Effector memory CD8-positive, alpha-beta T cell (primary cell): ENCODE measurements around the gene DLK1.

Source experiments
- ATAC-seq: fragments of 150-1000 bp; cut with Tn5 transposase; replicated peaks from 2 replicates; pipeline ENCODE4 v1.10.0; 2021; ENCODE audit warnings: mild to moderate bottlenecking, moderate library complexity
- DNase-seq, 3 experiments: peaks; one replicate each; pipeline ENCODE4 v3.0.0; 2021
- H3K27ac Mint-ChIP-seq, 2 donors: one replicate each; pipeline ENCODE4 v1.8.0; 2022; ENCODE audit warnings: mild to moderate bottlenecking in 2 of 2, mixed read lengths in 2 of 2, moderate library complexity in 2 of 2
- H3K27me3 Mint-ChIP-seq, 2 donors: one replicate each; pipeline ENCODE4 v1.8.0; 2022; ENCODE audit warnings: mixed read lengths in 2 of 2
- H3K36me3 Mint-ChIP-seq: one replicate; pipeline ENCODE4 v1.8.0; 2022; ENCODE audit warnings: mild to moderate bottlenecking, moderate library complexity, mixed read lengths; ENCODE audit not compliant: insufficient read depth
- H3K4me1 Mint-ChIP-seq, 2 donors: one replicate each; pipeline ENCODE4 v1.8.0; 2022; ENCODE audit warnings: low read depth in 2 of 2, mixed read lengths in 2 of 2
- H3K4me3 Mint-ChIP-seq, 2 donors: one replicate each; pipeline ENCODE4 v1.8.0; 2022; ENCODE audit warnings: mild to moderate bottlenecking in 2 of 2, mixed read lengths in 2 of 2, moderate library complexity in 2 of 2
- H3K9me3 Mint-ChIP-seq, 2 donors: one replicate each; pipeline ENCODE4 v1.8.0; 2022; ENCODE audit warnings: mixed read lengths in 2 of 2

Gene DLK1

DNA sequence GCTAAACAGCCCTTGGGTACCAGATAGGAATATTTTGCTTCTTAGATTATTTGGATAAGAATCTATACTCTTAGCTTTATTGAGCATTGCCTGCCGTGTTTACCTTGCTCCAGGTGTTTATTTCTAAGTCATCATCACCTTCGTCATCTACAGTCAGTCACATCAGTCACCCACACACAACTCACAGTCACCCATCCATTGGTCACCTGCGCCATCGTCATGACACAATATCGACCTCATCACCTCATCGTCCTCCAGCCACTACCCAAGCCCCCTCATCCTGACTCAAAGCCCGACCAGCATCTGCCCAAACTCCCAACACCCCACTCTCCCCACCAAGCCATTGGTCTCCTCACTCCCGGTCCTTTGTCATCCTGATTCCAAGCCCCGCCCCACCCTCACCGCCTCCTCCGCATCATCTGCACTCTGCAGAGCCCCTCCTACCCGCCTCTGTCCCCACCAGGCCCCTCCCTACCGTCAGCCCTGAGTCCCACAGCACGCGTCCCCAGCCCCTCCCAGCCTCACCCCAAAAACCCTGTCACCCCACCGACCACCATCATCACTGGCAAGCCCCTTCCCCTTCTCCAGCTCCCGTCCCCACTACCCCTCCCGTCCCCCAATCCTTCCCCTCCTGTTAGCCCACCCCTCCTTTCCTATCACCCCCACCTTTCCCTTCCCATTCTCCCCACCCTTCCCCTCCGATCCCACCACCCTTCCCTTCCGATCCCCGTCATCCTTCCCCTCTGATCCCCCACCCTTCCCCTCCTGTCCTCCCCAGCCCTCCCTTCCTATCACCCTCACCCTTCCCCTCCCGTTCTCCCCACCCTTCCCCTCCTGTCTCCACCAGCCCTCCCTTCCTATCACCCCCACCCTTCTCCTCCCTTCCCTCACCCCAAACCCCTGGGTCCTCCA, 9.8 kb downstream of the DLK1 start:
- Mint-ChIP-seq H3K27ac (no peak overlapping the region), H3K4me1 (no peaks in the 10 kb centered on the region), H3K9me3 (no peaks in the 10 kb centered on the region), H3K36me3 (no peaks in the 10 kb centered on the region), H3K27me3 (peaks cover 10 to 19% of the 10 kb centered on the region in 2 donors), H3K4me3 (no peak overlapping the region)
- DNase-seq (no peak), ATAC-seq (no peak)

DNA sequence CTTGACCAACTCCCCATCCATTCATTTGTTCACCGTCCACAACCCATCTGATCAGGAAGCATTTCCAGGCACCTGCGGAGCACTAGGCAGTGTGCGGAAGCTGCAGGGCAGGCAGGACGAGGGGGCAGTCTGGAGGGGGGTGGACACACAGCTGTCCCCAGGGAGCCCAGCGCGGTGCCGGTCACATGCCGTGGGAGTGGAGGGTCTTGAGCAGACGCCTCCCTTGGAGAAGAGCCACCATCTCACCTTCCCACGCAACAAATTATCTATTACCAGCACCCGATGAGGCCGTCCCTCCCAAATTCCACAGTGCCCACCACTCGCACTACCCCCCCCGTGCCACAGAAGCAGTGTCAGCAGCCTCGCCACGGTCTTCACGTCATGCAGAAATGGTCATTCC, 10.8 kb downstream of the DLK1 start:
- ATAC-seq (no peak), DNase-seq (no peak)
- Mint-ChIP-seq H3K27me3 (peaks cover 10 to 19% of the 10 kb centered on the region in 2 donors), H3K9me3 (no peaks in the 10 kb centered on the region), H3K4me3 (no peak overlapping the region), H3K4me1 (no peaks in the 10 kb centered on the region), H3K36me3 (no peaks in the 10 kb centered on the region), H3K27ac (no peak overlapping the region)

DNA sequence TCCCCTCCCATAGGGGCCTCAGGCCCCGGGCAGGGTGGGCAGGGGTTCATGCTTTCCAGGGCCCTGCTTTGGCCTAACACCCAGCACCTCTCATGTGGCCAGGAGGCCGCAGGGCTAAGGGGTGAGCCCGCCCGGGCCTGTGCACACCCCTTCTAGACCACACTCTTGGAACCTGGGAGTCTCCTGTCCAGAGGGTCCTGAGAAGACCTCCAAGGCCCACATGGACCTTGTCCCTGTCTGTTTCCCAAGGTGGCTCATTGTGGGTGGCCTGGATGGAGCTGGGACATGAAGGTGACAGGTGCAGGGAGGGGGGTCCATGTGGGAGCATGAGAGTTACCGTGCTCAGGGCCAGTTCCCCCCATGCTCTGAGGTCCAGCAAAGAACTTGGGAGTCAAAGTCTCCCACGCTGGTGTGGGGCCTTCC, 11.6 kb downstream of the DLK1 start:
- Mint-ChIP-seq H3K4me3 (no peak overlapping the region), H3K9me3 (no peaks in the 10 kb centered on the region), H3K36me3 (no peaks in the 10 kb centered on the region), H3K4me1 (no peaks in the 10 kb centered on the region), H3K27ac (no peak overlapping the region), H3K27me3 (peaks cover 15 to 27% of the 10 kb centered on the region in 2 donors)
- ATAC-seq (no peak), DNase-seq (no peak)

DNA sequence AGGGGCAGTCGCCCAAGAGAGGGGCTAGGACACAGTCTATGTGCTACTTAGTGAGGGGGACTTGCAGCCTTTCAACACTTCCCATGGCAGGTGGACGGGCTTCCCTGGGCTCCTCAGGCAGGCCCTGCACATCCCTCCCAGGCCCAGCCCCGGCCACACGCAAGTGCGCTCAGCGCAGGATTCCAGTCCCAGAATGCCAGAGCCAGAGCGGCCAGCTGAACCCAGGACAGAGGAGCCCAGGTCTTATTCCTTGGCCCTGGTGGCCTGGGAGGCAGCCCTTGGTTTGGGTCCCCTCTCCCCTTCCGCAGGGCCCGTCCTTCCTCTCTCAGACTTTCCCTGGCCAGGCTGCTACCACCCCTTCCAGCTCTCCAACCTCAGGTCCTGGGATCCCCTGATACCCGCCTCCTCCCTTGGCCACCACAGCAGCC, 12.0 kb downstream of the DLK1 start:
- Mint-ChIP-seq H3K27ac (no peak overlapping the region), H3K4me3 (no peak overlapping the region), H3K36me3 (no peaks in the 10 kb centered on the region), H3K27me3 (peaks cover 16 to 30% of the 10 kb centered on the region in 2 donors), H3K4me1 (no peaks in the 10 kb centered on the region), H3K9me3 (no peaks in the 10 kb centered on the region)
- ATAC-seq = no peak
- DNase-seq = no peak

DNA sequence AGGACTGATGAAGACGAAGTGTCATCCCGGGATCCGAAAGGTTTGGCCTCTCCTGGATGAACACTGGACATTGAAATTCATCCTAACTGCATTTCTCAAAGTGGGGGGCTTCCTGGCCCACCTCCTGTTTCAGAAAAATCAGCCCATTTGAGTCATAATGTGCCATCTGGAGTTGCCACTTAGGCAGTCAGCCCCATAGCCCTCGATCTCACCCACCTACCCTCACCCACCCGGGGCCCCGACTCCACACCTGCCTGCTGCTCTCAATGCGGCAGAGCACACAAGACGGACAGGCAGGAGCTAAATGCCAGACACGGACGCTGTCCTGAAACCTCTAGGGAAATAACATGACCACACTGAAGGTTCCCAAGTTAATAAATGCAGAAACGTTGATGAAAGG, 12.6 kb downstream of the DLK1 start:
- Mint-ChIP-seq H3K4me3 (no peak overlapping the region), H3K4me1 (no peaks in the 10 kb centered on the region), H3K9me3 (no peaks in the 10 kb centered on the region), H3K27ac (no peak overlapping the region), H3K27me3 (peaks cover 22 to 36% of the 10 kb centered on the region in 2 donors), H3K36me3 (no peaks in the 10 kb centered on the region)
- ATAC-seq (no peak), DNase-seq (no peak)

DNA sequence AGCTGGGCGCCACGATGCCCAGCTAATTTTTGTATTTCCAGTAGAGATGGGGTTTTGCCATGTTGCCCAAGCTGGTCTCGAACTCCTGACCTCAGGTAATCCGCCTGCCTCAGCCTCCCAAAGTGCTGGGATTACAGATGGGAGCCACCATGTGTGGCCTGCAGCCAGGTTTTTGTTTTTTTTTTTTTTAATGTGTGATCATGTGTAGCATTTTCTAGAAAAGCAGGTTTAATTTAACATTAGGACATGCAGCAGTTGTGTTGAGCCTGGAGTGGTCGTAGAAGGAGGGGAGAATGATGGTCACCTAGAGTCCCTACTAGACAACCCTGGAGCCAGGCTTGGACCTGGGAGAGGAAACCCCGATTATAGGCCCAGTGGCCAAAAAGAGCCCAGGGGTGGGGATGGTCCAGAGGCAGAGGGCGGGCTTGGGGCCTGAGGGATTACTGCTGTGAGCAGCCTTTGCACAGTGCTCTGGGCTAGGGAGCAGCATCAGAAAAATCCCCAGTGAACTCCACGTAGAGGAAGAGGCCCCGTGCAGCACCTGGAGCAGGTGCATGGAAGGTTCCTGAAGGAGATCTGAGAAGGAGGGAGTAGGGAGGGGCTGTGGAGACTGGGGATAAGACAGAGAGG, 13.6 kb downstream of the DLK1 start:
- Mint-ChIP-seq H3K27ac (no peak overlapping the region), H3K27me3 (peaks cover 28 to 37% of the 10 kb centered on the region in 2 donors), H3K36me3 (no peaks in the 10 kb centered on the region), H3K4me1 (no peaks in the 10 kb centered on the region), H3K9me3 (no peaks in the 10 kb centered on the region), H3K4me3 (no peak overlapping the region)
- DNase-seq (no peak), ATAC-seq (no peak)

DNA sequence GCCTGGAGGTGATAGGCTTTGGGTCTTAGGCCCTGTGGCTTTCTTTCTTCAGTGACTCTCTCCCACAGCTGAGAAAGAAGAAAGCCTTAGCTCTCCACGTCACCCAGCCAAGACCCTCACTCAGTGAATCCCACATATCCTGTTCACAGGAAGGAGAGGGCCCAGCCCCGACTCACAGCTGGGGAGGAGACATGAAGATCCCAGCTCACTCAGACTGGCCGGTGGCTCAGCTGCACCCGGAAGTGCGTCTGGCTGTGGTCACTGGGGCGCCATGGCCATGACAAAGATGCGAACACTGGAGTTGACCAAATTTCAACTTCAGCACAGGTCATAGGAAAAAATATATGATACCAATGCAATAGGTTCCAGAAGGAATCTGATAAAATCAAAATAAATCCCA, 14.2 kb downstream of the DLK1 start:
- Mint-ChIP-seq H3K9me3 (no peaks in the 10 kb centered on the region), H3K4me3 (no peak overlapping the region), H3K4me1 (no peaks in the 10 kb centered on the region), H3K27me3 (peaks cover 28 to 37% of the 10 kb centered on the region in 2 donors), H3K27ac (no peak overlapping the region), H3K36me3 (no peaks in the 10 kb centered on the region)
- ATAC-seq (no peak), DNase-seq (no peak)

DNA sequence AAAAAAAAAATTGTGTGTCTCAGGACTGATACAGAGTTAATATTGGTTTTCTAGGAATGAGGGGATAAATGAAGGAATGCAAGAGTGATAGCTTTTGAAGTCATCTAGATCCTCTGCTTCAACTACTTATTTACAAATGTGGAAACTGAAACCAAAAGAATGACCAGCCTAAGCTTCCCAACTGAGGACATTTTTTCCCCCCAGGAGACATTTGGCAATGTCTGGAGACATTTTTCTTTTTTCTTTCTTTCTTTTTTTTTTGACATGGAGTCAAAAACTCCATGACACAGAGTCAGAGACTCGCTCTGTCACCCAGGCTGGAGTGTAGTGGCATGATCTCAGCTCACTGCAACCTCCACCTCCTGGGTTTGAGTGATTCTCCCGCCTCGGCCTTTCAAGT, 15.3 kb downstream of the DLK1 start:
- no peak for ATAC-seq
- H3K27ac Mint-ChIP-seq = no peak overlapping the region
- H3K36me3 Mint-ChIP-seq = no peaks in the 10 kb centered on the region
- no peaks in the 10 kb centered on the region for H3K4me1 Mint-ChIP-seq
- H3K9me3 Mint-ChIP-seq = no peaks in the 10 kb centered on the region
- H3K27me3 Mint-ChIP-seq = peaks cover 22 to 37% of the 10 kb centered on the region in 2 donors
- no peak overlapping the region for H3K4me3 Mint-ChIP-seq
- DNase-seq = no peak

DNA sequence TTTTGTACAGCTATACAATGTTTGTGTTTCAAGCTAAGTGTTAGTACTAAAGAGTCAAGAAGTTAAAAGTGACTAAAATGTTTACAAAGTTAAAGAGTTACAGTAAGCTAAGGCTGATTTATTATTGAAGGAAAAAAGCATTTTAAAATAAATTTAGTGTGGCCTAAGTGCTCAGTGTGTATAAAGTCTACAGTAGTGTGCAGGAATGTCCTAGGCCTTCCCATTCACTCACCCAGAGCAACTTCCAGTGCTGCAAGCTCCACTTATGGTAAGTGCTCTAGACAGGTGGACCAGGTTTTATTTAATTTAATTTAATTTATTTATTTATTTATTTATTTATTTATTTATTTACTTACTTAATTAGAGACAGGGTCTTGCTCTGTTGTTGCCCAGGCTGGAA, 19.6 kb downstream of the DLK1 start:
- DNase-seq (no peak), ATAC-seq (no peak)
- Mint-ChIP-seq H3K36me3 (no peaks in the 10 kb centered on the region), H3K27ac (no peak overlapping the region), H3K4me1 (no peaks in the 10 kb centered on the region), H3K9me3 (no peaks in the 10 kb centered on the region), H3K4me3 (no peak overlapping the region), H3K27me3 (peaks cover 33 to 35% of the 10 kb centered on the region in 2 donors)

DNA sequence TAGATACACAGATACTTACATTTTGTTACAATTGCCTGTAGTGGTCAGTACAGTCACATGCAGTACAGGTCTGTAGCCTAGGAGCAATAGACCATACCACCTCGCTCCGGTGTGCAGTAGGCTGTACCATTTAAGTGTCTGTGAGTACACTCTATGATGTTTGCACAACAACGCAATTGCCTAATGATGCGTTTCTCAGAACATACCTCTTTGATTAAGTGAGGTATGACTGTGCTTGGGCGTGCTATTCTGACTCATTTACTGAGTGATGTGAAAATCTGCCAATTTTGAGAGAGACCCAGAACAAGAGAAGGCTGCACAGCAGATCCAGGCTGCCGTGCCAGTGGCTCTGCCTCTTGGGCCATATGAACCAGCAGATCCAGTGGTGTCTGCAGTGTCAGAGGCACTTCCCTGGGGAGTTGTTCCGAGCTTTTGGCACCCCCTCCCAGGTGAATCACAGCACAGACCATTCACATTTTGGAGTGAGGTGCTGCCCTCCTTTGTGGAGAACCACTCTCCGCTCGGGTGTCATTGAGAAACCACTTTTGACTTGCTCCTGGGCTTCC, 20.4 kb downstream of the DLK1 start:
- Mint-ChIP-seq H3K36me3 (no peaks in the 10 kb centered on the region), H3K4me3 (no peak overlapping the region), H3K4me1 (no peaks in the 10 kb centered on the region), H3K9me3 (no peaks in the 10 kb centered on the region), H3K27ac (no peak overlapping the region), H3K27me3 (peaks cover 40 to 43% of the 10 kb centered on the region in 2 donors)
- DNase-seq = no peak
- no peak for ATAC-seq

DNA sequence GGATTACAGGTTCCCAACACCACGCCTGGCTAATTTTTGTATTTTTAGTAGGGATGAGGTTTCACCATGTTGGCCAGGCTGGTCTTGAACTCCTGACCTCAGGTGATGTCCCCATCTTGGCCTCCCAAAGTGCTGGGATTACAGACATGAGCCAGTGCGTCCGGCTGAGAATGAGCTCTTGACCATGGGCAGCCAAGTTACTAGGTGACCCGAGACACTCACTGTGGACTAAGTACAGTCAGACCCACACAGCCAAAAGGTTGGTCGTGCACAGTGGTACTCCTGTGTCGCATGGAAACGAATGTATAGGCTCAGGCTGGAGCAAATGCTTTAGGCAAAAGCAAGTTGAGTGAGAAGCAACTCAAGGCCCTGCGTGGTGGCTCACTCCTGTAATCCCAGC, 21.0 kb downstream of the DLK1 start:
- no peaks in the 10 kb centered on the region for H3K36me3 Mint-ChIP-seq
- no peaks in the 10 kb centered on the region for H3K9me3 Mint-ChIP-seq
- H3K4me1 Mint-ChIP-seq = no peaks in the 10 kb centered on the region
- DNase-seq (no peak), ATAC-seq (no peak)
- H3K27ac Mint-ChIP-seq = no peak overlapping the region
- H3K27me3 Mint-ChIP-seq = peaks cover 47% of the 10 kb centered on the region in 2 donors
- H3K4me3 Mint-ChIP-seq = no peak overlapping the region

DNA sequence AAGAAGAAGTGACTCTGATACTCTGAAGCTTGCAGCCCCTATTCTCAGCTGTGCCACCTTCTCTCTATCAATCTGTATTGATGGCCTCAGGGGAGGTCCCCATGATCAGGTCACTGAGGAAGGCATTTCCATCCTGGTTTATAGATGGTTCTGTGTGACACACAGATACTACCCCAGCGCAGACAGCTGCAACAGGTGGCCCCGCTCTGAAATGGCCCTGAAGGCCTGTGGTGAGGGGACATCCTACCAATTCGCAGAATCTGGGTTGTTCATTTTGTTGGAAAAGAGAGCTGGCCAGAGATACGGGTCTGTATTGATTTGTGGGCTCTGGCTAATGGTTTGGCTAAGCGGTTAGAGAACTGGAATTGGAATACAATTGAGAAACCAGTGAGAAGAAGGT, 21.7 kb downstream of the DLK1 start:
- Mint-ChIP-seq H3K4me3 (no peak overlapping the region), H3K27ac (no peak overlapping the region), H3K9me3 (no peaks in the 10 kb centered on the region), H3K36me3 (no peaks in the 10 kb centered on the region), H3K4me1 (no peaks in the 10 kb centered on the region), H3K27me3 (peaks cover 47 to 48% of the 10 kb centered on the region in 2 donors)
- ATAC-seq = no peak
- no peak for DNase-seq

DNA sequence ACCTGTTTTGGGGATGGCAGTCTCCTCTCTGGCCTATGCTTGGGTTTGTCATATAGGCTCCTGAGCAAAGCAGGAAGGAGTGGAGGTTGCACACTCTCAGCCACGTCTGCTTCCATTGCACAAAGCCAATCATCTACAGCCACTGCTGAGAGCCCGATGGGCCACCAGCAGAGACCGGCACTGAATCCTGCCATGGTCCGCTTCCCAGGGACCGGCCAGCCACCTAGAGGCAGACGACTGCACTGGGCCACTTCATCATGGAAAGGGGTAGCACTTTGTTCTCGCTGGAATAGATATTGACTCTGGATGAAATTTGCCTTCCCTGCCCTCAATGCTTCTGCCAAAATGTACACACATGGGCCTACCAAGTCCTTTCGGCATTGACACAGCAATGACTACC, 22.3 kb downstream of the DLK1 start:
- Mint-ChIP-seq H3K9me3 (no peaks in the 10 kb centered on the region), H3K4me3 (no peak overlapping the region), H3K27ac (no peak overlapping the region), H3K27me3 (peaks cover 48 to 51% of the 10 kb centered on the region in 2 donors), H3K4me1 (no peaks in the 10 kb centered on the region), H3K36me3 (no peaks in the 10 kb centered on the region)
- ATAC-seq = no peak
- no peak for DNase-seq
